ENCODE results near the gene PIK3CG. TPM values are rescaled to one million over a fixed set of nuclear protein-coding genes. Genes with fewer than 3 reads are reported as not detected.
"Not testable (repeated sequence)": the region's sequence is repeated elsewhere in the genome, so short reads cannot be mapped to it uniquely, and the experiment has no call there.

PIK3CG gene
- total RNA-seq, 5 donors from 2014 or later (not counting 1 experiment from before 2014, with no cell fraction given) = 27.8 to 33.7 (median 28.4) TPM

GRCh38 chr7:106841896-106842390 is 23.1 kb upstream of the PIK3CG start:
- CTCF ChIA-PET = interaction anchor here in 1 of 2 donors (0.6 kb wide), 1 partner anchor 794 kb away, joined by 8 read pairs; no protein-coding TSS in a partner anchor
- Mint-ChIP-seq H3K27me3 (peaks cover 0 to 2% of the 10 kb centered on the region in 2 donors), H3K36me3 (no peaks in the 10 kb centered on the region), H3K4me1 (peaks cover 0 to 3% (median 2%) of the 10 kb centered on the region in 3 donors), H3K9me3 (no peaks in the 10 kb centered on the region), H3K4me3 (no peak overlapping the region), H3K27ac (no peak overlapping the region)
- Histone ChIP-seq H3K4me3 (ENCODE audit: control insufficient read depth in 1 of 2, extremely low read depth in 1 of 2, low read length in 1 of 2) (no peak overlapping the region), H3K27me3 (replicated peaks in 1 of 2; ENCODE audit: control insufficient read depth in 2 of 2, extremely low read depth in 1 of 2, insufficient read depth in 2 of 2, low read length in 1 of 2) (peaks cover 0 to 1% of the 10 kb centered on the region in 2 experiments), H3K9me3 (no peaks in the 10 kb centered on the region), H3K4me1 (ENCODE audit: control insufficient read depth in 1 of 2, extremely low read depth in 1 of 2, insufficient read depth in 2 of 2, low read length in 2 of 2) (no peaks in the 10 kb centered on the region), H3K27ac (ENCODE audit: low read length) (no peak overlapping the region), H3K36me3 (ENCODE audit: control insufficient read depth in 2 of 2, extremely low read depth in 1 of 2, insufficient read depth in 1 of 2, low read length in 1 of 2) (no peaks in the 10 kb centered on the region)
- ATAC-seq (replicated peaks in 1 of 4) (no peak), DNase-seq (no peak)
- POLR2A ChIA-PET = no interaction called here

GRCh38 chr7:106844279-106844997 is 20.6 kb upstream of the PIK3CG start:
- DNase-seq = no peak
- Histone ChIP-seq H3K36me3 (ENCODE audit: control insufficient read depth in 2 of 2, extremely low read depth in 1 of 2, insufficient read depth in 1 of 2, low read length in 1 of 2) (no peaks in the 10 kb centered on the region), H3K27ac (ENCODE audit: low read length) (no peak overlapping the region), H3K9me3 (no peaks in the 10 kb centered on the region), H3K27me3 (replicated peaks in 1 of 2; ENCODE audit: control insufficient read depth in 2 of 2, extremely low read depth in 1 of 2, insufficient read depth in 2 of 2, low read length in 1 of 2) (peaks cover 0 to 3% of the 10 kb centered on the region in 2 experiments), H3K4me3 (ENCODE audit: control insufficient read depth in 1 of 2, extremely low read depth in 1 of 2, low read length in 1 of 2) (no peak overlapping the region), H3K4me1 (ENCODE audit: control insufficient read depth in 1 of 2, extremely low read depth in 1 of 2, insufficient read depth in 2 of 2, low read length in 2 of 2) (no peaks in the 10 kb centered on the region)
- Mint-ChIP-seq H3K27me3 (peaks cover 0 to 2% of the 10 kb centered on the region in 2 donors), H3K4me1 (peaks cover 0 to 1% (median under 1%) of the 10 kb centered on the region in 3 donors), H3K9me3 (no peaks in the 10 kb centered on the region), H3K4me3 (no peak overlapping the region), H3K36me3 (no peaks in the 10 kb centered on the region), H3K27ac (no peak overlapping the region)
- POLR2A ChIA-PET = interaction anchor here in 1 of 2 donors (0.6 kb wide), 1 partner anchor 204 kb away, joined by 6 read pairs; no protein-coding TSS in a partner anchor
- WGBS (ENCODE audit: insufficient coverage) = 77% methylated on average over 5 of the region's 11 CpGs
- no peak for ATAC-seq (replicated peaks in 1 of 4)
- CTCF ChIA-PET = no interaction called here

DNA sequence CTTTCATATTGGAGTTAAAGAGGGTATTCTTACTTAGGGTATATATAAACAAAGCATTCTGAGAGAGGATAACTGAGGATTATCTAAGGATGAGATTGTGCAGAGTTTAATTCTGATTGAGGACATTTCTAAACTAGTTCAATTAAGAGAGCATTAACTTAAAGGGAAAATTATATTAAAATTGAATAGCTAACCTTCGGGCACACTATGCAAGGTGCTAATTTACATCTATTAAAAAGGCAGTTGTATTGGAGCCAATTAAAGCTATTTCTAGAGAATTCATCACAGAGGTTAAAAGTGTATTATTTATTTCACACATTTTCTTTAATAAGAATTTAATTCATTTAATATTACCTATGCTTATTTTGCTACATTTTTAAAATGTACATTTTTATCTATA is 17.0 kb upstream of the PIK3CG start:
- ATAC-seq (replicated peaks in 1 of 4) = no peak
- Mint-ChIP-seq H3K27ac (no peak overlapping the region), H3K27me3 (peaks cover 0 to 2% of the 10 kb centered on the region in 2 donors), H3K4me3 (no peak overlapping the region), H3K36me3 (no peaks in the 10 kb centered on the region), H3K4me1 (no peaks in the 10 kb centered on the region), H3K9me3 (no peaks in the 10 kb centered on the region)
- Histone ChIP-seq H3K27ac (ENCODE audit: low read length) (no peak overlapping the region), H3K4me1 (ENCODE audit: control insufficient read depth in 1 of 2, extremely low read depth in 1 of 2, insufficient read depth in 2 of 2, low read length in 2 of 2) (no peaks in the 10 kb centered on the region), H3K9me3 (no peaks in the 10 kb centered on the region), H3K27me3 (replicated peaks in 1 of 2; ENCODE audit: control insufficient read depth in 2 of 2, extremely low read depth in 1 of 2, insufficient read depth in 2 of 2, low read length in 1 of 2) (peaks cover 0 to 3% of the 10 kb centered on the region in 2 experiments), H3K4me3 (ENCODE audit: control insufficient read depth in 1 of 2, extremely low read depth in 1 of 2, low read length in 1 of 2) (no peak overlapping the region), H3K36me3 (ENCODE audit: control insufficient read depth in 2 of 2, extremely low read depth in 1 of 2, insufficient read depth in 1 of 2, low read length in 1 of 2) (no peaks in the 10 kb centered on the region)
- no peak for DNase-seq
- CTCF ChIA-PET = no interaction called here
- WGBS (ENCODE audit: insufficient coverage) = no CpG with 5 or more reads among the region's 1 CpG
- POLR2A ChIA-PET = interaction anchor here in 1 of 2 donors (0.5 kb wide), 1 partner anchor 276 kb away, joined by 3 read pairs; no protein-coding TSS in a partner anchor

DNA sequence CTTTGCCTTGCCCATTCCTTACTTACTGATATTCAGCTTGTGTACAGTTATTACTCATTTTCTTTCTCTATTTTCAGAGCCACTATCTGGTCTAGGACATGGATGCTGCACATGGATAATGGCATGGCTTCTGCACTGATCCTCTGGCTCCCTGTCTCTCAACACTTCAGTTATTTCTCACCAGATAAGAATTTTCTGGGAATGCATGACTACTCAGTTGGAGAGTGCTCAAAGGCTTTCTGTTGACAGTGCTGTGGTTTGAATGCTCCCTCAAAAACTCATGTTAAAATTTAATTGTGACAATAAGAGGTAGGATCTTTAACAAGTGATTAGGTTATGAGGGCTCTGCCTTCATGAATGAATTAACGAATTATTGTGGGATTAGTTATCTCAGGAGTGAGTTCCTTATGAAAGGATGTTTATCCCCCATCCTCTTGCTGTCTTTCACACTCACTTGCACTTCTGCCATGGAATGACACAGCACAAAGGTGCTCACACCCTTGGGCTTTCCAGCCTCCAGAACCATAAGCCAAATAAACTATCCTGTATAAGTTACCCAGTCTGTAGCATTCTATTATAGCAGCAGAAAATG is 16.1 kb upstream of the PIK3CG start:
- CTCF ChIA-PET = no interaction called here

DNA sequence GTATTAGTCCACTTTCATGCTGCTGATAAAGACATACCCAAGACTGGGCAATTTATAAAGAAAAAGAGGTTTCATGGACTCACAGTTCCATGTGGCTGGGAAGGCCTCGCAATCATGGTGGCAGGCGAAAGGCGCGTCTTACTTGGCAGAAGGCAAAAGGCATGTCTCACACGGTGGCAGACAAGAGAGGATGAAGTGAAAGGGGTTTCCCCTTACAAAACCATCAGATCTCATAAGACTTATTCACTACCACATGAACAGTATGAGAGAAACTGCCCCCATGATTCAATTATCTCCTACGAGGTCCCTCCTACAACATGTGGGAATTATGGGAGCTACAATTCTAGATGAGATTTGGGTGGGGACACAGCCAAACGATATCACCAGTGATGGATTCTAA is 13.4 kb upstream of the PIK3CG start:
- H3K9me3 Mint-ChIP-seq; H3K4me3 Mint-ChIP-seq; H3K27ac ChIP-seq (ENCODE audit: low read length); H3K27me3 ChIP-seq (replicated peaks in 1 of 2; ENCODE audit: control insufficient read depth in 2 of 2, extremely low read depth in 1 of 2, insufficient read depth in 2 of 2, low read length in 1 of 2); DNase-seq; H3K4me3 ChIP-seq (ENCODE audit: control insufficient read depth in 1 of 2, extremely low read depth in 1 of 2, low read length in 1 of 2); H3K27me3 Mint-ChIP-seq; H3K9me3 ChIP-seq; H3K4me1 Mint-ChIP-seq; H3K27ac Mint-ChIP-seq; CTCF ChIA-PET; POLR2A ChIA-PET; ATAC-seq (replicated peaks in 1 of 4); H3K36me3 ChIP-seq (ENCODE audit: control insufficient read depth in 2 of 2, extremely low read depth in 1 of 2, insufficient read depth in 1 of 2, low read length in 1 of 2); H3K36me3 Mint-ChIP-seq; H3K4me1 ChIP-seq (ENCODE audit: control insufficient read depth in 1 of 2, extremely low read depth in 1 of 2, insufficient read depth in 2 of 2, low read length in 2 of 2): not testable (repeated sequence)
- WGBS (ENCODE audit: insufficient coverage) = no CpG with 5 or more reads among the region's 7 CpGs

More for the DNA sequence above, 16.1 kb upstream of the PIK3CG start:
- Histone ChIP-seq H3K36me3 (ENCODE audit: control insufficient read depth in 2 of 2, extremely low read depth in 1 of 2, insufficient read depth in 1 of 2, low read length in 1 of 2) (no peaks in the 10 kb centered on the region), H3K9me3 (no peaks in the 10 kb centered on the region), H3K4me3 (ENCODE audit: control insufficient read depth in 1 of 2, extremely low read depth in 1 of 2, low read length in 1 of 2) (no peak overlapping the region), H3K4me1 (ENCODE audit: control insufficient read depth in 1 of 2, extremely low read depth in 1 of 2, insufficient read depth in 2 of 2, low read length in 2 of 2) (no peaks in the 10 kb centered on the region), H3K27ac (ENCODE audit: low read length) (no peak overlapping the region), H3K27me3 (replicated peaks in 1 of 2; ENCODE audit: control insufficient read depth in 2 of 2, extremely low read depth in 1 of 2, insufficient read depth in 2 of 2, low read length in 1 of 2) (peaks cover 0 to 3% of the 10 kb centered on the region in 2 experiments)
- Mint-ChIP-seq H3K4me3 (no peak overlapping the region), H3K9me3 (no peaks in the 10 kb centered on the region), H3K27me3 (peaks cover 0 to 4% of the 10 kb centered on the region in 2 donors), H3K27ac (no peak overlapping the region), H3K36me3 (no peaks in the 10 kb centered on the region), H3K4me1 (no peaks in the 10 kb centered on the region)
- POLR2A ChIA-PET = interaction anchor here in 1 of 2 donors (0.6 kb wide), 1 partner anchor 1797 kb away, joined by 3 read pairs; no protein-coding TSS in a partner anchor
- no peak for ATAC-seq (replicated peaks in 1 of 4)
- no CpG with 5 or more reads among the region's 1 CpG for WGBS (ENCODE audit: insufficient coverage)
- DNase-seq = no peak

GRCh38 chr7:106853250-106853908 is 11.7 kb upstream of the PIK3CG start:
- Mint-ChIP-seq H3K27ac (no peak overlapping the region), H3K9me3 (no peaks in the 10 kb centered on the region), H3K4me3 (no peak overlapping the region), H3K36me3 (no peaks in the 10 kb centered on the region), H3K4me1 (peaks cover 0 to 5% (median 0%) of the 10 kb centered on the region in 3 donors), H3K27me3 (peaks cover 0 to 2% of the 10 kb centered on the region in 2 donors)
- H3K4me3 ChIP-seq (ENCODE audit: control insufficient read depth in 1 of 2, extremely low read depth in 1 of 2, low read length in 1 of 2) = no peak overlapping the region
- CTCF ChIA-PET = no interaction called here
- no peaks in the 10 kb centered on the region for H3K27me3 ChIP-seq (replicated peaks in 1 of 2; ENCODE audit: control insufficient read depth in 2 of 2, extremely low read depth in 1 of 2, insufficient read depth in 2 of 2, low read length in 1 of 2)
- H3K9me3 ChIP-seq = no peaks in the 10 kb centered on the region
- H3K36me3 ChIP-seq (ENCODE audit: control insufficient read depth in 2 of 2, extremely low read depth in 1 of 2, insufficient read depth in 1 of 2, low read length in 1 of 2) = no peaks in the 10 kb centered on the region
- no peaks in the 10 kb centered on the region for H3K4me1 ChIP-seq (ENCODE audit: control insufficient read depth in 1 of 2, extremely low read depth in 1 of 2, insufficient read depth in 2 of 2, low read length in 2 of 2)
- 93% methylated on average over 6 of the region's 9 CpGs for WGBS (ENCODE audit: insufficient coverage)
- POLR2A ChIA-PET = no interaction called here
- H3K27ac ChIP-seq (ENCODE audit: low read length) = no peak overlapping the region
- DNase-seq (no peak), ATAC-seq (replicated peaks in 1 of 4) (no peak)

Measured in T-cell (primary cell).